ENCODE data around the gene B4GALNT4. TPM values are rescaled to one million over a fixed set of nuclear protein-coding genes. Genes with fewer than 3 reads are reported as not detected.
"Not testable (repeated sequence)": the region's sequence is repeated elsewhere in the genome, so short reads cannot be mapped to it uniquely, and the experiment has no call there.

B4GALNT4 gene
- total RNA-seq, 2 experiments from 2014 or later: 1.1 to 1.9 TPM

GRCh38 chr11:418343-419247 lies 49.3 kb downstream of the B4GALNT4 start:
- Mint-ChIP-seq H3K9me3 (no peaks in the 10 kb centered on the region), H3K27me3 (no peaks in the 10 kb centered on the region), H3K27ac (no peak overlapping the region), H3K4me1 (peaks cover 18% of the 10 kb centered on the region), H3K4me3 (no peak overlapping the region), H3K36me3 (peaks cover 4% of the 10 kb centered on the region)
- no peak for DNase-seq

- DNase-seq: no peak
- H3K27ac Mint-ChIP-seq: no peak overlapping the region
- peaks cover 6% of the 10 kb centered on the region for H3K36me3 Mint-ChIP-seq
- no peaks in the 10 kb centered on the region for H3K27me3 Mint-ChIP-seq
- no peaks in the 10 kb centered on the region for H3K9me3 Mint-ChIP-seq
- H3K4me1 Mint-ChIP-seq: peaks cover 15% of the 10 kb centered on the region
- H3K4me3 Mint-ChIP-seq: no peak overlapping the region
These were observed 50.1 kb downstream of the B4GALNT4 start for GRCh38 chr11:419248-420005.

- DNase-seq: no peak
- H3K4me3 Mint-ChIP-seq: no peak overlapping the region
- H3K4me1 Mint-ChIP-seq: peaks cover 8% of the 10 kb centered on the region
- peaks cover 11% of the 10 kb centered on the region for H3K36me3 Mint-ChIP-seq
- no peaks in the 10 kb centered on the region for H3K27me3 Mint-ChIP-seq
- H3K27ac Mint-ChIP-seq: no peak overlapping the region
- H3K9me3 Mint-ChIP-seq: no peaks in the 10 kb centered on the region
These were observed 51.0 kb downstream of the B4GALNT4 start for GRCh38 chr11:420054-420910.

- no peaks in the 10 kb centered on the region for H3K27me3 Mint-ChIP-seq
- H3K4me3 Mint-ChIP-seq: no peak overlapping the region
- H3K36me3 Mint-ChIP-seq: peaks cover 15% of the 10 kb centered on the region
- H3K9me3 Mint-ChIP-seq: no peaks in the 10 kb centered on the region
- peaks cover 4% of the 10 kb centered on the region for H3K4me1 Mint-ChIP-seq
- no peak overlapping the region for H3K27ac Mint-ChIP-seq
- DNase-seq: no peak
These were observed 51.6 kb downstream of the B4GALNT4 start for GRCh38 chr11:420911-421321.

- Mint-ChIP-seq H3K27ac (no peak overlapping the region), H3K9me3 (no peaks in the 10 kb centered on the region), H3K36me3 (peaks cover 15% of the 10 kb centered on the region), H3K4me1 (no peaks in the 10 kb centered on the region), H3K27me3 (no peaks in the 10 kb centered on the region), H3K4me3 (no peak overlapping the region)
- DNase-seq: no peak
These were observed 53.0 kb downstream of the B4GALNT4 start for GRCh38 chr11:422249-422656.

- H3K4me3 Mint-ChIP-seq: no peak overlapping the region
- H3K4me1 Mint-ChIP-seq: no peaks in the 10 kb centered on the region
- DNase-seq: no peak
- no peaks in the 10 kb centered on the region for H3K9me3 Mint-ChIP-seq
- no peak overlapping the region for H3K27ac Mint-ChIP-seq
- no peaks in the 10 kb centered on the region for H3K27me3 Mint-ChIP-seq
- peaks cover 15% of the 10 kb centered on the region for H3K36me3 Mint-ChIP-seq
These were observed 54.9 kb downstream of the B4GALNT4 start for GRCh38 chr11:424232-424631.

DNA sequence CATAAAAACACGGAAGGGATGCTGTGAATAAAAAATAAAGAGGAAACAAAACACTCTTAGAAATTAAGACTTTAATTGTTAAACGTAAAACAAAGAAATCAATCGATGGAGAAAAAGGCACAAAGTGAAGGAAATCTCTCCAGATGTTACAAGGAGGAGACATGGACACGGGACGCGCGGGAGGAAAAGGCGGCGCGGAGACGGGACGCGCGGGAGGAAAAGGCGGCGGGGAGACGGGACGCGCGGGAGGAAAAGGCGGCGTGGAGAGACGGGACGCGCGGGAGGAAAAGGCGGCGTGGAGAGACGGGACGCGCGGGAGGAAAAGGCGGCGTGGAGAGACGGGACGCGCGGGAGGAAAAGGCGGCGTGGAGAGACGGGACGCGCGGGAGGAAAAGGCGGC lies 55.5 kb downstream of the B4GALNT4 start:
- H3K27ac Mint-ChIP-seq, H3K4me3 Mint-ChIP-seq, DNase-seq, H3K4me1 Mint-ChIP-seq, H3K9me3 Mint-ChIP-seq, H3K27me3 Mint-ChIP-seq: not testable (repeated sequence)
- peaks cover 15% of the 10 kb centered on the region for H3K36me3 Mint-ChIP-seq

GRCh38 chr11:425301-425700 lies 56.0 kb downstream of the B4GALNT4 start:
- no peak overlapping the region for H3K4me3 Mint-ChIP-seq
- H3K36me3 Mint-ChIP-seq: peaks cover 15% of the 10 kb centered on the region
- no peak overlapping the region for H3K27ac Mint-ChIP-seq
- H3K9me3 Mint-ChIP-seq: no peaks in the 10 kb centered on the region
- no peaks in the 10 kb centered on the region for H3K4me1 Mint-ChIP-seq
- DNase-seq: no peak
- no peaks in the 10 kb centered on the region for H3K27me3 Mint-ChIP-seq

- DNase-seq: no peak
- no peaks in the 10 kb centered on the region for H3K27me3 Mint-ChIP-seq
- no peak overlapping the region for H3K27ac Mint-ChIP-seq
- H3K4me1 Mint-ChIP-seq: no peaks in the 10 kb centered on the region
- no peaks in the 10 kb centered on the region for H3K9me3 Mint-ChIP-seq
- no peak overlapping the region for H3K4me3 Mint-ChIP-seq
- H3K36me3 Mint-ChIP-seq: peaks cover 15% of the 10 kb centered on the region
These were observed 57.6 kb downstream of the B4GALNT4 start for GRCh38 chr11:426851-427250.

GRCh38 chr11:428295-428694 lies 59.0 kb downstream of the B4GALNT4 start:
- H3K27me3 Mint-ChIP-seq: no peaks in the 10 kb centered on the region
- no peaks in the 10 kb centered on the region for H3K4me1 Mint-ChIP-seq
- H3K36me3 Mint-ChIP-seq: peaks cover 13% of the 10 kb centered on the region
- H3K4me3 Mint-ChIP-seq: no peak overlapping the region
- no peak for DNase-seq
- H3K9me3 Mint-ChIP-seq: no peaks in the 10 kb centered on the region
- H3K27ac Mint-ChIP-seq: no peak overlapping the region

DNA sequence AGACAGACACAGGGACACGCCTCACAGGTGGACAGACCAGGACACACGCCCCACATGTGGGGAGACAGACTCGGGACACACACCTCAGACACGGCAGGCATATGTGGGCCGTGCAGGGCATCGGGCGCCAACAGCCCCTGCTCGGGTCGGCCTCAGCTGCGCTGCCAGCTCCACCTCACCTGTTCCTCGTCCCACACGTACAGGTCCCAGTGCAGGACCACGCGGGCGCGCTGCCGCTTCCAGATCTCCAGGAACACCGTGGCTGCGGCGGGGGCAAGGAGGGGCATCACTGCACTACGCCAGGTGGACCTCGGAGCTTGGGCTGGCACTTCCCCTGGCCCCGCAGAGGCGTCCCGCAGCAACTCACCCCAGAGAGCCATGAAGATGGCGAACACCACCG lies 60.1 kb downstream of the B4GALNT4 start:
- no peaks in the 10 kb centered on the region for H3K4me1 Mint-ChIP-seq
- no peaks in the 10 kb centered on the region for H3K27me3 Mint-ChIP-seq
- H3K9me3 Mint-ChIP-seq: no peaks in the 10 kb centered on the region
- peaks cover 12% of the 10 kb centered on the region for H3K36me3 Mint-ChIP-seq
- no peak overlapping the region for H3K27ac Mint-ChIP-seq
- H3K4me3 Mint-ChIP-seq: no peak overlapping the region
- DNase-seq: no peak

GRCh38 chr11:429931-430456 lies 60.7 kb downstream of the B4GALNT4 start:
- H3K27ac Mint-ChIP-seq: no peak overlapping the region
- no peak for DNase-seq
- H3K4me3 Mint-ChIP-seq: no peak overlapping the region
- peaks cover 8% of the 10 kb centered on the region for H3K36me3 Mint-ChIP-seq
- H3K4me1 Mint-ChIP-seq: no peaks in the 10 kb centered on the region
- no peaks in the 10 kb centered on the region for H3K9me3 Mint-ChIP-seq
- H3K27me3 Mint-ChIP-seq: no peaks in the 10 kb centered on the region

Measured in activated naive CD8-positive, alpha-beta T cell treated with anti-CD3 and anti-CD28 coated beads for 36 hours (primary cell).